Measurements from ENCODE around the gene GSC. TPM values are rescaled to one million over a fixed set of nuclear protein-coding genes. Genes with fewer than 3 reads are reported as not detected.

The GSC gene
- total RNA-seq, 4 donors from 2014 or later: 0.58 to 7.4 (median 0.90) TPM; not detected in 1

DNA sequence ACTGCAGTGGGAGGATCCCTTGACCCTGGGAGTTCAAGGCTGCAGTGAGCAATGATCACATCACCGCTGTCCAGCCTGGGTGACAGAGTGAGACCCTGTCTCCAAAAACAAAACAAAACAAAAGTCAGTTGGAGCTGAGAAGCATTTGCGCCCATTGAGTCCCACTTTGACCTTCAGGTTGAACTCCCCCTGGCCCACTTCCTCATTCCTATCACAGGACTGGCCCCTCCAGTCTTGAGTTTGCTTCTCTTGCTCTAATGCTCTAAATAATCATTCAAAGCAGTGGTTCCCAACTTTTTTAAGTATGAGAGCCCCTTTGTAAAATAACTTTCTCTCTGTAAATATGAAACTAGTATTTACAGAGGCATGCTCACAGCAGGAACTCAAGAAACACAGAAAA lies 28.0 kb upstream of the GSC start:
- Histone ChIP-seq H3K9me3 (no peaks in the 10 kb centered on the region), H3K36me3 (no peaks in the 10 kb centered on the region), H3K4me1 (no peaks in the 10 kb centered on the region), H3K27me3 (no peaks in the 10 kb centered on the region), H3K4me3 (no peak overlapping the region), H3K27ac (no peak overlapping the region)
- intact Hi-C loops (cut with DNase I; ENCODE audit: low total_unique reads): no loop called here
- no peak for DNase-seq
- no peak for TF ChIP-seq POLR2A (IDR thresholded peaks at IDR 0.05)
- TF ChIP-seq, protein P1, sequence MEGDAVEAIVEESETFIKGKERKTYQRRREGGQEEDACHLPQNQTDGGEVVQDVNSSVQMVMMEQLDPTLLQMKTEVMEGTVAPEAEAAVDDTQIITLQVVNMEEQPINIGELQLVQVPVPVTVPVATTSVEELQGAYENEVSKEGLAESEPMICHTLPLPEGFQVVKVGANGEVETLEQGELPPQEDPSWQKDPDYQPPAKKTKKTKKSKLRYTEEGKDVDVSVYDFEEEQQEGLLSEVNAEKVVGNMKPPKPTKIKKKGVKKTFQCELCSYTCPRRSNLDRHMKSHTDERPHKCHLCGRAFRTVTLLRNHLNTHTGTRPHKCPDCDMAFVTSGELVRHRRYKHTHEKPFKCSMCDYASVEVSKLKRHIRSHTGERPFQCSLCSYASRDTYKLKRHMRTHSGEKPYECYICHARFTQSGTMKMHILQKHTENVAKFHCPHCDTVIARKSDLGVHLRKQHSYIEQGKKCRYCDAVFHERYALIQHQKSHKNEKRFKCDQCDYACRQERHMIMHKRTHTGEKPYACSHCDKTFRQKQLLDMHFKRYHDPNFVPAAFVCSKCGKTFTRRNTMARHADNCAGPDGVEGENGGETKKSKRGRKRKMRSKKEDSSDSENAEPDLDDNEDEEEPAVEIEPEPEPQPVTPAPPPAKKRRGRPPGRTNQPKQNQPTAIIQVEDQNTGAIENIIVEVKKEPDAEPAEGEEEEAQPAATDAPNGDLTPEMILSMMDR (IDR thresholded peaks at IDR 0.05): no peak

DNA sequence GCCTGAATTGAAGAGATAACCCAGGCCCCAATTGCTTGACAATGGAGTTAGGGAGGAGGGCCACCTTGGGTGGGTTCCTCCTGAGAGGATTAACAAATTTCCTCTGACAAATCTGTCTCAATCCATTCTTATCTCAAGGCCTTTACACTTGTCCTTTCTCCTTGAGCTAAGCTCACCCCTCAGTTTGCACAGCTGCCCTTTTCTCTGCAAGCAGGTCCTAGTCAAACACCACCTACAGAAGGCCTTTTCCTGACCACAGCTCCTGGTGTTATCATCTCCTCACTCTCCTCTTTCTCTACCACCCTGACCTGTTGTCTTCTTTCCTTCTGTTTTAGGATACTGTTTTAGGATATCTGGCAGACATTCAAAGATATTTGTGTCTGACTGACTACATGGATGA lies 26.4 kb upstream of the GSC start:
- no peak for DNase-seq
- H3K9me3 ChIP-seq: no peaks in the 10 kb centered on the region
- H3K27me3 ChIP-seq: no peaks in the 10 kb centered on the region
- intact Hi-C loops (cut with DNase I; ENCODE audit: low total_unique reads): no loop called here
- TF ChIP-seq, protein P1 (IDR thresholded peaks at IDR 0.05): no peak
- no peak for TF ChIP-seq POLR2A (IDR thresholded peaks at IDR 0.05)
- H3K4me3 ChIP-seq: no peak overlapping the region
- no peak overlapping the region for H3K27ac ChIP-seq
- H3K4me1 ChIP-seq: no peaks in the 10 kb centered on the region
- no peaks in the 10 kb centered on the region for H3K36me3 ChIP-seq

DNA sequence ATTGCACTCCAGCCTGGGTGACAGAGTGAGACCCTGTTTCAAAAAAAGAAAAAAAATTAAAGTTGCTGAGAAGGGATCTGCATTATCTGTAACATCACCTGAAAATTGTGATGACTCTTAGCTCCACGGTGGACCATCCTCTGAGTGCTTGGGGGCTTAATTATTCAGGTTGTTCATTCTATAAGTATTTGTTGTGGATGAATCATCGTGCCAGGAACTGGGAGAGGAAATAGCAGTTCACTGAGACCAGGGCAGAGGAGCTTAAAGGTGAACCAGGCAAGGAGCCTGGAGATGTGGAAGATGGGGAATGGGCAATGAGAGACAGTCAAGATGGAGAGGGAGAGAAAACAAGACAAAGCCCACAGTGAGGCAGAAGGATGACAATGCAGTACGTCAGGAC lies 25.5 kb upstream of the GSC start:
- Histone ChIP-seq H3K27me3 (no peaks in the 10 kb centered on the region), H3K4me3 (no peak overlapping the region), H3K9me3 (no peaks in the 10 kb centered on the region), H3K4me1 (no peaks in the 10 kb centered on the region), H3K27ac (no peak overlapping the region), H3K36me3 (no peaks in the 10 kb centered on the region)
- intact Hi-C loops (cut with DNase I; ENCODE audit: low total_unique reads): no loop called here
- TF ChIP-seq, protein P1 (IDR thresholded peaks at IDR 0.05): no peak
- TF ChIP-seq POLR2A (IDR thresholded peaks at IDR 0.05): no peak
- DNase-seq: no peak

DNA sequence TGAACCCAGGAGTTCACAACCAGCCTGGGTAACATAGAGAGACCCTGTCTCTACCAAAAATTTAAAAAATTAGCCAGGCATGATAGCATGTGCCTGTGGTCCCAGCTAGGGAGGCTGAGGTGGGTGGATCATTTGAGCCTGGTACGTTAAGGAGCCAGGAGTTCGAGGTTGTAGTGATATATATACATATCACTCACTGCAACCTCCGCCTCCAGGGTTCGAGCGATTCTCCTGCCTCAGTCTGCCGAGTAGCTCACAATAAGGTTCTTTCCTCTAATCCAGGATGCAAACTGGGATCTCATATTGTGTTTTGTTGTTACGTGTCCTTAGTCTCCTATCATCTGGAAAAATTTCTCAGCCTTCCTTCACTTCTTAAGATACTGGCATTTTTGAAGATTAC lies 24.0 kb upstream of the GSC start:
- intact Hi-C loops (cut with DNase I; ENCODE audit: low total_unique reads): no loop called here
- Histone ChIP-seq H3K9me3 (no peaks in the 10 kb centered on the region), H3K27ac (no peak overlapping the region), H3K27me3 (no peaks in the 10 kb centered on the region), H3K36me3 (no peaks in the 10 kb centered on the region), H3K4me3 (no peak overlapping the region), H3K4me1 (no peaks in the 10 kb centered on the region)
- DNase-seq: no peak
- no peak for TF ChIP-seq POLR2A (IDR thresholded peaks at IDR 0.05)
- TF ChIP-seq, protein P1 (IDR thresholded peaks at IDR 0.05): no peak

DNA sequence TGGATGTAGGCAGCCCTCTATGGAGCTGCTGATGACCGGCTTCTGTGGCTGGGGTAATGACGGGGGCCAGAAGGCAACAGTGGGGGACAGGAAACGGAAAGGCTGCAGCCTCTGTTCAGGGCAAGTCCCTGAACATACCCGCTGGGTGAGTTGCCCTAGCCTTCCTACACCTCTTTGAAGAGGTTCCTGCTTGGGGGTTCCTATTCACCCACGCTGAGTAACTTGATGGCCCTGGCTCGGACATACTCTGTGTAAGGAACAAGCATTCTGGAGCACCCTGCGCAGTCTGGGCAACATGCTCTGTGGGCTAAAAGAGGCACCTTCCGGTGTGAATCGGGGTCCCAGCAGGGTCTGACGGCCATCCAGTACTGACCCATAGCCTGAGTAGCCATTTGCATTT lies 17.7 kb upstream of the GSC start:
- no peak overlapping the region for H3K4me3 ChIP-seq
- H3K4me1 ChIP-seq: no peaks in the 10 kb centered on the region
- H3K36me3 ChIP-seq: no peaks in the 10 kb centered on the region
- intact Hi-C loops (cut with DNase I; ENCODE audit: low total_unique reads): no loop called here
- H3K27ac ChIP-seq: no peak overlapping the region
- no peaks in the 10 kb centered on the region for H3K9me3 ChIP-seq
- TF ChIP-seq, protein P1 (IDR thresholded peaks at IDR 0.05): no peak
- TF ChIP-seq POLR2A (IDR thresholded peaks at IDR 0.05): no peak
- DNase-seq: no peak
- H3K27me3 ChIP-seq: no peaks in the 10 kb centered on the region

Data from uterus (tissue), 4 donors.